Measurements from ENCODE around the gene EVPL.

GRCh38 chr17:76000016-76000754, 26.9 kb downstream of the EVPL start:
- peak; percentile 84 for TF ChIP-seq CTCF (conservative IDR thresholded peaks at IDR 0.05; ENCODE audit: low read length)
- TF ChIP-seq EZH2phosphoT487 (IDR thresholded peaks at IDR 0.05; ENCODE audit: borderline replicate concordance) = no peak
